ENCODE data around the gene ATG14.

GRCh38 chr14:55373784-55374705 lies 37.6 kb downstream of the ATG14 start:
- no peak for TF ChIP-seq POLR2A (IDR thresholded peaks at IDR 0.05; ENCODE audit: low read depth, low read length)
- TF ChIP-seq TAF1 (IDR thresholded peaks at IDR 0.05; ENCODE audit: borderline replicate concordance, low read depth, low read length): no peak
- TF ChIP-seq POLR2AphosphoS5 (IDR thresholded peaks at IDR 0.05; ENCODE audit: low read depth, low read length): no peak

Data from GM12892 (cell line).